DMS 273 (cell line): ENCODE results near the gene SORBS2.

Source experiments
- DNase-seq: peaks from one replicate; lab custom pipeline; 2025; ENCODE audit not compliant: unreplicated experiment; lab: John Stamatoyannopoulos, UW

SORBS2 gene

DNA sequence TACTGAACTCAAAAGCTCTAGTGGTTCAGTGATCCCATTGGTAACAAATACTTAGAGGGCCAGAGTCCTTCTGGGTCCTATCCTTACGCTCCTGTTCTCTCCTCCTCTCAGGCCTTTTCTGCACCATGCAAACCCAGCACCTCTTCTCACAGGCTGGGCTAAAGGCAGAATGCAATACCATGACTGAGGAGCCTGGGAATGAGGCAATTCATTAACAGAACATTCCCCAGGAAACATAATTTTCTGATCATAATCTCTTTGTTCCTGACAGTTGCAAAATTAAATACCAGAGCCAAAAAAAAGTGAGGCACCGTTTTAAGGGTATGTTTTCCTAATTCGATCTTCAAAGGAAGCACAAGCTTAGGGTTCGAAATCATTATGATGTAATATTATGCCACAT lies 9.0 kb downstream of the SORBS2 start:
- no peak for DNase-seq

DNA sequence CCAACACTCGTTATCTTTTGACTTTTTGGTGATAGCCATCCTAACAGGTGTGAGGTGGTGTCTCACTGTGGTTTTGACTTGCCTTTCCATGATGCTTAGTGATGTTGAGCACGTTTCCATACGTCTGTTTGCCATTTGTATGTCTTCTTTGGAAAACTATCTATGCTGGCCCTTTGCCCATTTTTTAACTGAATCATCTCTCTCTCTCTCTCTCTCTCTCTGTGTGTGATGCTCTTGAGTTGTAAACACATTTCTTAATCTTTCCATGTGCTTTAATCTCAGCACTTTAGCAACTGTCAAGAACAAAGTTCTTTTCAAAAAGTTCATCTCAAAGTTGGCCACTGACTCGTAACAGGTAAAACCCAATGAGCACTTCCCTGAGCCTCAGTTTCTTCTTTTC lies 10.5 kb downstream of the SORBS2 start:
- DNase-seq, result no peak

- no peak for DNase-seq
These were observed 11.6 kb downstream of the SORBS2 start for GRCh38 chr4:185800266-185800945.

DNA sequence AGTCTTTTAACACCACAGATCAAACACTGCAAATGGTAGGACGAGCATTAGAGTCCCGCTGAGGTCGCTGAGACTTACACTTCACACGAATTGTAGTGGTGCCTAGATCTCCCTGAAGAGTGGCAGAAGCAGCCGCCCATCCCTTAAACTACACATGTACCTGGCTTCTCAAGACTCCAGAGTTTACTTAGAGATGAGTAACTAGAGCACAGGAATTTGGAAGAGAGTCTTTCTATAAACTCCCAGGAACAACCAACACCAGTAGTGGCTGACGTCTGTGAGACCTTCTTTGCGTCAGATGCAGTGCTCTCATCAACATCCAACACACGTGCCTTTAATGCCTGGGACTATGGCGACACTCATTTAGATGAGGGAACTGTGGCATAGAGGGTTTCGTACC lies 12.6 kb downstream of the SORBS2 start:
- no peak for DNase-seq

DNA sequence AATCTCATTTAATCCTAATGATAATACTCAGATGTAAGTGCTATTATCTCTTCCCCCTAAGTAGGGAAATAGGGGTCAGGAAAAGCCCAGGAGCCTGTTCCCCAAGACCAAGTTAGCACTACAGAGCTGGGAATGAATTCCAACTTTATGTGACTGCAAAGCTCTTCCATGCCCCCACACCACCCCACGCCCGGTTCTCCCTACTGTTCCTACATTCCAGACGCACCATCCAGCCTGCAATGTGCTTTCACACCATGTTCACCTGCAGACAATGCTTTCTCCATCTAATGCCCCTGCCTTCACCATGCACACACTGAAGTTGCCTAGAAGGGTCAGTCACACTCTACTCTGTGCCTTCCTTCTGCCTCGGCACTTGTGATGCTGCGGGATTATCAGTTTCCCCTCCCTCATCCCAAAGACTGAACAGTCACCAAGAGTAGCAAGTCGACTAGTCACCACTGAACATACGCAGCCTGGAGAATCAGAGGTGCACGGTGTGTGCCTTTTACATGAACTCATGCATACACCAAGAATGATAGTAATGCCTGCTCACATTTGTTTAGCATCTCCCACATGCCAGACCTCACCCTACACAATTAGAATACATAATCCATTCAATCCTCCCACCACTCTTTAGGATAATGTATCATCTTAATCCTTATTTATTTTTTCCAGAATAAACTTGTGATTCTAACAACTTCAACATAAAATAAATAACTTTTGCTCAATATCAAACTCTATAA lies 14.2 kb downstream of the SORBS2 start:
- DNase-seq, result no peak

DNA sequence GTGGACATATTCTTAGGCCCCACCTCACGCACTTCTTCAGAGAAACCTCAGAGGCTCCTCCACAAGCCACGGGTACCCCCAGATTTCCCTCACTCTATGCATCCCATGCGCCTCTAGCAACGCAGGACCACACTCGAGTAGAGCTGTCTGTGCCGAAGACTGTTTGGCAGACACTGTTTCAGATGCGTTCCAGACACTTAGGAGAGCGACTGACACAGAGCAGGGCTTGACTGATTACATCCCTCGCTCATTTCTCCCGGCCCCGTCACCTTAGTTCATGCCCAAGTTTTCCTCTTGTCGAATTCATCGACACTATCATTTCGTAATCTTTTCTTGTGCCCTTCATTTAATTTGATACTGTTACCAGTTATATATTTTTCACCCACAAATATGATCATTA lies 15.0 kb downstream of the SORBS2 start:
- DNase-seq, result no peak

- DNase-seq, result no peak
These were observed 15.8 kb downstream of the SORBS2 start for GRCh38 chr4:185796176-185796575.

DNA sequence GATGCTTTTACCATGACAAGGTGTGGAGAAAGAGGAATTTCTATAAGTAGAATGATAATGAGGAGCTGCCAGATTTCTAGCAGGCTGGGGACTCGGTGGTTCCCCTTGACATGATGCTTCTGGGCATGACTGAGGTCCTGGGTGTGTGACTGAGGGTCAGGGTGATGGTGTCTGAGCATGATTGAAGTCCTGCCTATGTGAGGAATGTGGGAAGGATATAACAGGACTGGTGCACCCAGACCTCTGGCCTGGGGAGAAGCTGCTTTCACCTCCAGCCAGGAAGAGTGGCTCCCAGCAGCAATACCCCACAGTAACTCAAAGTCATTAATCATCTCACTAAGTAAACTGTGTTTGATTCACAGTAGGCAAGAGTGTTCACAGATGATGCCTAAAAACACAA lies 17.4 kb downstream of the SORBS2 start:
- DNase-seq, result no peak

DNA sequence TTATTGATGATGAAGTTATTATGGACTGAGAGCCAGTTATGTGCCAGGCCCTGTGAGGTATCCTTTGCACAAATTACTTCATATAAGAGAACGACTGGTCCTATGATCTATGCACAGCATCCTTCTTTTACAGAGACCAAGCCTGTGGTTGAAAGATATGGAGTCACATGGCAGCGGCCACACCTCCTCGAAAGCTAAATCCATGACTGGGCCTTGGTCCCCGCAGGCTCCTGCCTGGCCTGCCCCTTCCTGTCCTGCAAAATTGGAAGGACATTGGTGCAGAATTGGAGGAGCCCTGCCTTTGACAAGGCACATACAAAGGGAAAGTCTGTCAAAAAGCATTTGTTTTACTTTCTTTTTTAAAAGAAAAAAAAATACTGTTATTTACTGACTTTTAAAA lies 18.3 kb downstream of the SORBS2 start:
- DNase-seq, result no peak

DNA sequence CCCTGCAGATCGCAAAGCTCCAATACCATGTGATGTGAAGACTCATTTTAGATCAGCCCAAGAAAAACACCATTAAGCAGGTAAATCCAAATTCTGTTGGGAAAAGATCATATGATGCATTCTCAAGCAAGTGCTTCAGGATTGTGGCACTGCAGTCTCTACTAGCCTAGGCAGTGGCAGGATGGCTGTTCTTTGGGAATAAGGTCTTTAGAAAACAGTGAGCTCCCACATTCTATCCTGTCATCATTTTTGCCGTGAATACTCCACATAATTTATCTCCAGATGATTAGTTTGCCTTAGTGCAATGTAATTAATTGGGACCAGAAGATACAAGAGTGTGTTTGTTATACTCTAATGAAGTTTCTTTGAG lies 18.9 kb downstream of the SORBS2 start:
- DNase-seq, result no peak

GRCh38 chr4:185792384-185793115 lies 19.4 kb downstream of the SORBS2 start:
- DNase-seq, result no peak

GRCh38 chr4:185787926-185788679 lies 23.9 kb downstream of the SORBS2 start:
- no peak for DNase-seq

- DNase-seq, result no peak
These were observed 25.6 kb downstream of the SORBS2 start for GRCh38 chr4:185786422-185786821.

DNA sequence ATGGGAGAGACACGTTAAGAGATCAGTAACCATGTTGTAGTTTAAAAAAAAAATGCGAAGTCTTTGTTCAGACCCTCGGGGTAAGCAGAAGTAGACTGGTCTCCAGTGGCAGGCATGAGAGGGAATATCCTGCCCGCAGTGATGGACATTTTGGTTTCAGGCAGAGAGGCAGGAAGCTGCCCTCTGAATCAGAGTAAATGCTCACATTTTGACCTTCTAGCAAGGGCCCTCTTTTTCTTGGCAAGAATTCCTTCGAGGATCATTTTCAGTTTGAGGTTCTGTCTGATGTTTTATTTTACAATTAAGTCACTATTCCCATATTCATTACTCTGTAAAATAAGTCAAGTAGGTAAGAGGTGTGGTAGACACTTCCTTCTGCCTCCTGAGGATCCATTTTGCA lies 28.4 kb downstream of the SORBS2 start:
- no peak for DNase-seq

DNA sequence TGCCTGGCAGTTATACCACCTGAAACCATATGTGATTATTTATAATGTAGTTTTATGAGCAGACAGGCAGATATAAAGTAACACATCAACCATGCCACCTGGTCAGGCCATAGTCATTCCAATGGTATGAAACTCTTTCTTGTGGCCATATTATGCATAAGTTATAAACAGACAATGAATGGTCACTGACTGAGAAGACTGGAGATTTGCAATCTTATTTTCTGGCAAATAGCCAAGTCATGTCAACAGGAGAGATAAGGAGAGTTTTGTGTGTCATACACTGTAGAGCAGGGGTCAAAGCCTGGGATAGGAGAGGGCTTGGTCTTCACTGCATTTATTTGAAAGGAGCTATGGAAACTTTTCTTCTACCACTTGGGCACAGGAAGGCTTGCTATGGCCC lies 29.5 kb downstream of the SORBS2 start:
- DNase-seq, result no peak

DNA sequence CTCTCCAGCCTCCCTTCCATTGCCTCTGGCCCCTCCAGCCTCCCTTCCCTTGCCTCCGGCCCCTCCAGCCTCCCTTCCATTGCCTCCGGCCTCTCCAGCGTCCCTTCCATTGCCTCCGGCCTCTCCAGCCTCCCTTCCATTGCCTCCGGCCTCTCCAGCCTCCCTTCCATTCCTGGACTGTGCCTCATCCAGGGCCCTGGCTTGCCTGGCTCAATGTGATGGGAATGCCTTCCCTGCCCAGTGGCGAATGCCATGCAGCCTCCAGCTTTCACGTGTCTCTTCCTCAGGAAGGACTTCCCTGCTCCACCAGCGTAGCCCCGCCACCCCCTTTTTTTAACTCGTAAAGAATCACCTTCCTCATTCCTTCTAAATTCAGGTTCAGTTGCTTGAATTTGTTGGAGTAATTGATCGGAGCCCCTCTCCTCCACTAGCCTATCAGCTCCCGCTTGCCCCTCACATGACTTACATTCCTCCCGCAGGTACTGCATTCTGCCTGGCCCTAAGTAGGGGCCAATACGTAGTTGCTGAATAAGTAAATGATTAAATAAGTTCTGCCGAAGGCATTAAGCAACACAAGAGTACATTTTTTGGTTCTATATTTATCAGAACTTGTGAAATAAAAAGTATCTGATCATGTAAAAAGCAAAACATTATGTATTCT lies 30.3 kb downstream of the SORBS2 start:
- no peak for DNase-seq

- no peak for DNase-seq
These were observed 31.5 kb downstream of the SORBS2 start for GRCh38 chr4:185780472-185780871.

DNA sequence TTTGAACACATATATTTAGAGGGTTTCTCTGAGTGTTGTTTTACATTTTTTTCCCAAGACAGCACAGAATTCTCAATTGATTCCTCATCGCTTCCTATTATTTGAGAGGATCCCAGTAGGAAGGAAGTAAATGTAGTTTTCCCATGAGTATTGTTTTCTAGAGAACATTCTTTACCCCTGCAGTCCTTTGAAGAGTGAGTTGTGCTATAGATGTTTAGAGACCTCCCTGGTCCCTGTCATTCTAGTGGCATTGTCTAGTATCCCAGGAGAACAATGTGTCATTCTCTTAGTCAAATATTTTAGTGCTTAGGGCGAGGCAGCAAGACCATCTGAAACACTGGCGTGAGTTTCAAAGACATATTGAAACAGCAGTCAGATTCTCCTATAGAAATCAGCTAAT lies 32.5 kb downstream of the SORBS2 start:
- DNase-seq, result no peak

DNA sequence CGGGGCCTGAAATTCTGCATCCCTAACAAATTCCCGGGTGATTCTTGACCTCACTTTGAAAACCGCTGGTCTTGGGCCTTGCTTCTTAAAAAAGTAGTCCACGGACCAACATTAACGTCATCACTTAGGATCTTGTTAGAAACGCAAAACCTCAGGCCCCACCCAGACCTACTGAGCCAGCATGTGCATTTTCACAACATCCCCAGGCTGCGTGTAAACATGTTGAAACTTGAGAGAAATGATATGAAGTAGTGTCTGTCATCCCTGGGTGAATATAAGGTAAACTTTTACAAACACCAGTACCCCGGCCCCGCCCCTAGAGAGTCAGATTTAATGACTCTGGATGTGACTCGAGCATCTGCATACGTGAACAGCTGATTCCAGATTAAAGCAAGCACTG lies 33.7 kb downstream of the SORBS2 start:
- no peak for DNase-seq

GRCh38 chr4:185775792-185776555 lies 36.0 kb downstream of the SORBS2 start:
- no peak for DNase-seq
